Activated CD8-positive, alpha-beta T cell treated with anti-CD3 and anti-CD28 coated beads for 36 hours (primary cell): ENCODE results near the gene TRDN. TPM values are rescaled to one million over a fixed set of nuclear protein-coding genes. Genes with fewer than 3 reads are reported as not detected.

Experiments
- ATAC-seq: fragments of 200-7000 bp; cut with Tn5 transposase; one replicate; pipeline ENCODE4 v1.10.0; 2021; ENCODE audit warnings: mild to moderate bottlenecking, moderate library complexity
- CTCF ChIA-PET: fragments of 350-600 bp; sonication (Branson Sonifier 250); formaldehyde crosslinking; loops from one replicate; lab custom pipeline; 2021; ENCODE audit warnings: antibody characterized with exemption; lab: Charles Lee
- POLR2A ChIA-PET: fragments of 350-600 bp; sonication (Branson Sonifier 250); formaldehyde crosslinking; loops from one replicate; lab custom pipeline; 2021; ENCODE audit warnings: antibody characterized with exemption; lab: Charles Lee
- DNase-seq: peaks from one replicate; pipeline ENCODE4 v3.0.0-alpha.2; 2020
- H3K27ac Mint-ChIP-seq: one replicate; pipeline ENCODE4 v1.8.0; 2021; ENCODE audit warnings: mild to moderate bottlenecking, mixed read lengths
- H3K27me3 Mint-ChIP-seq: one replicate; pipeline ENCODE4 v1.8.0; 2021; ENCODE audit warnings: mixed read lengths
- H3K36me3 Mint-ChIP-seq: one replicate; pipeline ENCODE4 v1.8.0; 2021; ENCODE audit warnings: low read depth, mixed read lengths
- H3K4me1 Mint-ChIP-seq: one replicate; pipeline ENCODE4 v1.8.0; 2021; ENCODE audit warnings: low read depth, mixed read lengths
- H3K4me3 Mint-ChIP-seq: one replicate; pipeline ENCODE4 v1.8.0; 2021; ENCODE audit warnings: mild to moderate bottlenecking, moderate library complexity, mixed read lengths
- H3K9me3 Mint-ChIP-seq: one replicate; pipeline ENCODE4 v1.8.0; 2021; ENCODE audit warnings: mixed read lengths
- intact Hi-C: fragments of 100-400 bp; cut with micrococcal nuclease; formaldehyde crosslinking; loops from one replicate; pipeline ENCODE4 v1.10.0; 2022
- total RNA-seq, 2 experiments: library from RNA; stranded (reverse); gene quantifications; one replicate each; pipeline ENCODE4 v1.2.3, GENCODE V29; 2021
- TF ChIP-seq, protein P1 (sequence below): fragments of 200-600 bp; IDR thresholded peaks from one replicate; pipeline ENCODE4 v1.8.0; 2022; ENCODE audit warnings: antibody characterized with exemption, mild to moderate bottlenecking

TRDN gene
- total RNA-seq, 2 experiments from 2014 or later = not detected

GRCh38 chr6:123640567-123641187 lies 3.9 kb upstream of the TRDN start:
- ATAC-seq = no peak
- Mint-ChIP-seq H3K36me3 (no peaks in the 10 kb centered on the region), H3K27me3 (no peaks in the 10 kb centered on the region), H3K4me3 (no peak overlapping the region), H3K27ac (no peak overlapping the region), H3K4me1 (no peaks in the 10 kb centered on the region), H3K9me3 (no peaks in the 10 kb centered on the region)
- POLR2A ChIA-PET = no interaction called here
- intact Hi-C loops = no loop called here
- TF ChIP-seq, protein P1, sequence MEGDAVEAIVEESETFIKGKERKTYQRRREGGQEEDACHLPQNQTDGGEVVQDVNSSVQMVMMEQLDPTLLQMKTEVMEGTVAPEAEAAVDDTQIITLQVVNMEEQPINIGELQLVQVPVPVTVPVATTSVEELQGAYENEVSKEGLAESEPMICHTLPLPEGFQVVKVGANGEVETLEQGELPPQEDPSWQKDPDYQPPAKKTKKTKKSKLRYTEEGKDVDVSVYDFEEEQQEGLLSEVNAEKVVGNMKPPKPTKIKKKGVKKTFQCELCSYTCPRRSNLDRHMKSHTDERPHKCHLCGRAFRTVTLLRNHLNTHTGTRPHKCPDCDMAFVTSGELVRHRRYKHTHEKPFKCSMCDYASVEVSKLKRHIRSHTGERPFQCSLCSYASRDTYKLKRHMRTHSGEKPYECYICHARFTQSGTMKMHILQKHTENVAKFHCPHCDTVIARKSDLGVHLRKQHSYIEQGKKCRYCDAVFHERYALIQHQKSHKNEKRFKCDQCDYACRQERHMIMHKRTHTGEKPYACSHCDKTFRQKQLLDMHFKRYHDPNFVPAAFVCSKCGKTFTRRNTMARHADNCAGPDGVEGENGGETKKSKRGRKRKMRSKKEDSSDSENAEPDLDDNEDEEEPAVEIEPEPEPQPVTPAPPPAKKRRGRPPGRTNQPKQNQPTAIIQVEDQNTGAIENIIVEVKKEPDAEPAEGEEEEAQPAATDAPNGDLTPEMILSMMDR = no peak
- no peak for DNase-seq
- CTCF ChIA-PET = no interaction called here

DNA sequence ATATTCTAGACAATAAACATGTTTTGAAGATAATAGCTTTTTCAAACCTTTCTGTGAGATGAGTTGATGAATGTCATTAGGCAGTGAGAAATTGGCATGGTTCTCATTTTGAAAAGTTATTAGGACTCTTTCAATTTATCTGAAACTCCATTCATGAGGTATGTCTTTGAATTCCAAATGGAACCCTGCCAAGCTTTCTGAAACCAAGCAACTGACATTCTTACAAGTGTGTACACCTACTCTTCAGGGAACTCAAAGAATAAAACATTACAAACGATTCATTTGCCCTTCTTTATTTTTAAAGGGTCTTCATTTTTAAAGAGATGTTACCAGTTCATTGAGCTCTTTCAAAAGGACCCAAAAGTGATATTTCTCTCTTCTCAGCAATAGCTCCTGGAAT lies 2.1 kb upstream of the TRDN start:
- intact Hi-C loops = no loop called here
- ATAC-seq (no peak), DNase-seq (no peak)
- no peaks in the 10 kb centered on the region for H3K9me3 Mint-ChIP-seq
- ChIA-PET POLR2A (no interaction called here), CTCF (no interaction called here)
- TF ChIP-seq, protein P1 = no peak
- H3K36me3 Mint-ChIP-seq = no peaks in the 10 kb centered on the region
- H3K4me3 Mint-ChIP-seq = no peak overlapping the region
- H3K27ac Mint-ChIP-seq = no peak overlapping the region
- H3K27me3 Mint-ChIP-seq = no peaks in the 10 kb centered on the region
- no peaks in the 10 kb centered on the region for H3K4me1 Mint-ChIP-seq

- H3K27me3 Mint-ChIP-seq = no peaks in the 10 kb centered on the region
- ChIA-PET CTCF (no interaction called here), POLR2A (no interaction called here)
- no peaks in the 10 kb centered on the region for H3K9me3 Mint-ChIP-seq
- H3K4me3 Mint-ChIP-seq = no peak overlapping the region
- H3K4me1 Mint-ChIP-seq = no peaks in the 10 kb centered on the region
- no peak overlapping the region for H3K27ac Mint-ChIP-seq
- TF ChIP-seq, protein P1 = no peak
- intact Hi-C loops = no loop called here
- DNase-seq = no peak
- no peak for ATAC-seq
- no peaks in the 10 kb centered on the region for H3K36me3 Mint-ChIP-seq
Measured at GRCh38 chr6:123636282-123636681, 468 bp downstream of the TRDN start.

- ChIA-PET CTCF (no interaction called here), POLR2A (no interaction called here)
- intact Hi-C loops = no loop called here
- Mint-ChIP-seq H3K4me3 (no peak overlapping the region), H3K27ac (no peak overlapping the region), H3K4me1 (no peaks in the 10 kb centered on the region), H3K36me3 (no peaks in the 10 kb centered on the region), H3K9me3 (no peaks in the 10 kb centered on the region), H3K27me3 (no peaks in the 10 kb centered on the region)
- TF ChIP-seq, protein P1 = no peak
- no peak for DNase-seq
- ATAC-seq = no peak
Measured at GRCh38 chr6:123635567-123635966, 1.2 kb downstream of the TRDN start.

- TF ChIP-seq, protein P1 = no peak
- Mint-ChIP-seq H3K36me3 (no peaks in the 10 kb centered on the region), H3K27ac (no peak overlapping the region), H3K4me3 (no peak overlapping the region), H3K9me3 (no peaks in the 10 kb centered on the region), H3K4me1 (no peaks in the 10 kb centered on the region), H3K27me3 (no peaks in the 10 kb centered on the region)
- intact Hi-C loops = no loop called here
- CTCF ChIA-PET = no interaction called here
- POLR2A ChIA-PET = no interaction called here
- DNase-seq = no peak
- ATAC-seq = no peak
Measured at GRCh38 chr6:123635144-123635543, 1.6 kb downstream of the TRDN start.
